ENCODE results near the gene ZCCHC24.

- TF ChIP-seq CTCF (IDR thresholded peaks at IDR 0.05) (no peak), POLR2A (IDR thresholded peaks at IDR 0.05) (no peak)
Observed at GRCh38 chr10:79407811-79408795, 37.3 kb downstream of the ZCCHC24 start.

All from stomach (tissue), 4 donors.